ENCODE data around the gene AP5S1.

The AP5S1 gene

DNA sequence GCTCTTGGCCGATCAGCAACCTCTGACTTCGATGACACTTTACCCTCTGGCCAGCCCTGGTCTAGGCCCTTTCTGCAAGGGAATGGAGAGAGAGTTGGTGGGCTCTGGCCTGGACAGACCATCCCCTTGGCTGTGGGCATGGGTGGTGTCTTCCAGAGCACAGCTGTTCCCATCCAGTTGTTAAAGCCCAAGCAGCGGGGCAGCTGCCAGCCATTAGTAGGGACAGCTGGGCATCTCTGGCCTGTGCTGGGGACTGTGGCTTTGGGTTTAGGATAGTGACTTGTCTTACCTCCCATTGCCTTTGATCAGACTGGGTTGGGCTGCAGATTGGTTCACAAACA, 21.5 kb upstream of the AP5S1 start:
- no peak for TF ChIP-seq CTCF (IDR thresholded peaks at IDR 0.05; ENCODE audit: low read depth, low read length)
- H3K4me3 ChIP-seq (ENCODE audit: low read depth, low read length), result no peak overlapping the region

DNA sequence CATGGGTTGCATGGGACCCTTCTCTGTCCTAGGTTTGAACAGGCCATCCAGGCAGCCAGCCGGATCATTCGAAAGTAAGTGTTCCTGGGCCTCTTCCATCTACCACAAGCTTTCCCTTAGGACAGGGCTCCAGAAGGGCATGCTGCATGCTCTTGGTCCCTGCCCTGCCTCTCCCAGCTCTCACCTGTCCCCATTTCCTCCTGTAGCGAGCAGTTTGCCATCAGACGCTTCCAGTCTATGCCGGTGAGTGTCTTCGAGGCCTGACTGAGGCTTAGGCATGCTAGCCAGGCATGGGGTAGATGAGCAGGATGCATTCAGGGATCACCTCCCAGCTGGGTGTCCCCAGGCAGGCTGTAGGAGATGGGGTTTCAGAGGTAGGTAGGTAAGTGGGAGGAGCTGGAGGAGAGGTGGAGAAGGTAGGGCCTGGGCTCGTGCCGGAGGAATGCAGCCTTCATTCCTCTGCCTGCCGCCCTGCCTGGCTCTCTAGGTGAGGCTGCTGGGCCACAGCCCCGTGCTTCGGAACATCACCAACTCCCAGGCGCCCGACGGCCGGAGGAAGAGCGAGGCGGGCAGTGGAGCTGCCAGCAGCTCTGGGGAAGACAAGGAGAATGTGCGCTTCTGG, 20.0 kb upstream of the AP5S1 start:
- no peak overlapping the region for H3K4me3 ChIP-seq (ENCODE audit: low read depth, low read length)
- TF ChIP-seq CTCF (IDR thresholded peaks at IDR 0.05; ENCODE audit: low read depth, low read length), result no peak

- H3K4me3 ChIP-seq (ENCODE audit: low read depth, low read length), result no peak overlapping the region
- TF ChIP-seq CTCF (IDR thresholded peaks at IDR 0.05; ENCODE audit: low read depth, low read length), result no peak
Measured at GRCh38 chr20:3800878-3801260, 19.5 kb upstream of the AP5S1 start.

DNA sequence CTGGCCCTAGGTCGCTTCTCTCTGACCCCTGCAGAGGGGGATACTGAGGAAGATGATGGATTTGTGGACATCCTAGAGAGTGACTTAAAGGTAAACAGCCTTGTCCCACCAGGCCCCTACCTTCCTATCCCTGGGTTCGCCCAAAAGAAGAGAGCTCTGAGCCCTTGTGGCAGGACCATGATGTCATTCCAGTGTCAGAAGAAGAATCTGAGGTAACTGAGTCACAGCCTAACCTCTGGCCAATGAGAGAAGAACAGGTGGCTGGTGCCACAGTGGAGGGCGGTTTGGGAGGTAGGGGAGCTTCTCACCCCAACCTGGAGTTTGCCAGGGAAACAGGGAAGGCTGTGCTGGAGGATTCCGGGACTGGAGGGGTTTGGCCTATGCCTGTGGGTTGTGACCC, 19.0 kb upstream of the AP5S1 start:
- no peak overlapping the region for H3K4me3 ChIP-seq (ENCODE audit: low read depth, low read length)

GRCh38 chr20:3801846-3802245, 18.5 kb upstream of the AP5S1 start:
- no peak for TF ChIP-seq CTCF (IDR thresholded peaks at IDR 0.05; ENCODE audit: low read depth, low read length)
- H3K4me3 ChIP-seq (ENCODE audit: low read depth, low read length), result no peak overlapping the region

More for the DNA sequence above, 19.0 kb upstream of the AP5S1 start:
- TF ChIP-seq CTCF (IDR thresholded peaks at IDR 0.05; ENCODE audit: low read depth, low read length), result no peak

DNA sequence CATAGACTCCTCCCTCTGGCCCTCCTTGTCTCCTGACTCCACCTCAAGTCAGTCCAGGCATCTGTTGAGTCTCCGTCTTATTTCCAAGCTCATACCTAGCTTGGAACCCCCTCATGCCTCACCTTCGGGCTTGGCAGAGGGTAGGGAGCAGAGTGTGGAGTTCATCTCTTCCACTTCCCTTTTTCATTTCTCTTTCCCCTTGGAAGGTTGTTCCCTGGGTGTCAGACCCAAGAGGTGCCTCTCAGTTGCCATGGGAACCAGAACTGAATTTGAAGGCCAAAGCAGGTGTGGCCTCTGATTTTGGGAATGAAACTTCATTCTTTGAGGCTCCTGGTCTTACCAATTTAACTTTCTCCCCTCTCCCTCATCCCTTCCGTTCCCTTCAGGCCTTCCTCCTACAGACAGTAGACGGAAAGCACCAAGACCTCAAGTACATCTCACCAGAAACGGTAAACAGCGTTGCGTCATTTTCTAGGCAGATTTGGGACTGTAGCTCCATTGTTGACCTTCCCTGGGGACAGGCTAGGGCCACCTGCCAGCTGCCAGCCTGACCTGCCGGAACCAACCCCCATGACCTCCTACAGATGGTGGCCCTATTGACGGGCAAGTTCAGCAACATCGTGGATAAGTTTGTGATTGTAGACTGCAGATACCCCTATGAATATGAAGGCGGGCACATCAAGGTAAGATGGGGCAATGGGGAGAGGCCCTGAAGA, 17.7 kb upstream of the AP5S1 start:
- TF ChIP-seq CTCF (IDR thresholded peaks at IDR 0.05; ENCODE audit: low read depth, low read length), result no peak
- H3K4me3 ChIP-seq (ENCODE audit: low read depth, low read length), result no peak overlapping the region

- H3K4me3 ChIP-seq (ENCODE audit: low read depth, low read length), result no peak overlapping the region
- no peak for TF ChIP-seq CTCF (IDR thresholded peaks at IDR 0.05; ENCODE audit: low read depth, low read length)
Measured at GRCh38 chr20:3803289-3803688, 17.1 kb upstream of the AP5S1 start.
